IPS-NIHi11 (cell line): Measurements from ENCODE around the gene GGCT.
"Not testable (repeated sequence)": the region's sequence is repeated elsewhere in the genome, so short reads cannot be mapped to it uniquely, and the experiment has no call there.

Source experiments
- DNase-seq: peaks from one replicate; pipeline ENCODE4 v3.0.0; 2012; ENCODE audit warnings: mixed read lengths, low spot score

GGCT gene, protein sequence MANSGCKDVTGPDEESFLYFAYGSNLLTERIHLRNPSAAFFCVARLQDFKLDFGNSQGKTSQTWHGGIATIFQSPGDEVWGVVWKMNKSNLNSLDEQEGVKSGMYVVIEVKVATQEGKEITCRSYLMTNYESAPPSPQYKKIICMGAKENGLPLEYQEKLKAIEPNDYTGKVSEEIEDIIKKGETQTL

DNA sequence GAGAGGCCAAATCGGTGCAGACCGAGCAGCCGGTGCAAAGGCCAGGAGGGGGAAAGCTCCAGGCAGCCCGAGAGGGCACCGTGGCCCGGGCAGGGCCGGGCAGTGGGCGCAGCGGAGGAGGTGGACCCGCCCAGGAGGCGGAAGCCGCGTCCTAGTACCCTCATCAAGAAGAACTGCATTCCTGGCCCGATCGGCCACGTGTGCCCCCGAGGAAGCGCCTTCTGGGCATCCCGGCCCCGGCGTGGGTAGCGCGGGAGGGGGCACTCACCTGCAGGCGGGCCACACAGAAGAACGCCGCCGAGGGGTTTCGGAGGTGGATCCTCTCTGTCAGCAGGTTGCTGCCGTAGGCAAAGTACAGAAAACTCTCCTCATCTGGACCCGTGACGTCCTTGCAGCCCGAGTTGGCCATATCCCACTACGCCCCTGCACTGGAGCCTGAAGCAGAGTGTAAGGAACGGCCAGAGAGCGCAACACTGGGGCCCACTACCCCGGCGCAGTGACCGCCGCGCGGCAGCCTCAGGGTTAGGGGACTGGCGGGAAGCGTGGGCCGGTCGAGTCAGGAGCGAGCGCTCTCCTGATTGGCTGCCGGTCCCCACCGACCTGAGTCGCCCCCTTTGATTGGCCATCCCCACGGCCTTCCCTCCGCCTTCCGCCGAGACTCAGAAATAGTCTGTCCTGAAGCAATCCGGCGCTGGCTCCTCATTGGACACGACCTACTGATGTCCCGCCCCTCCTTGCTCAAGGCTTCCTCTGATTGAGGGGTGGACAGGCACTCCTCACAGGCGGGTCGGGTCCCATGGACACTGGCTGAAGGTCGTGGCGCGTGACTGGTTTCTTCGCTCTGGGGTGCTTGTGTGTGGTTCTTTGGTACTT, at the start of gene GGCT:
Gene GGCT (minus strand): TSS at position 529 of the 873 bp plus-strand sequence. CDS start 120 bp downstream, at position 409.
- peak; percentile 99 for DNase-seq

GRCh38 chr7:30553546-30553945, 48.9 kb upstream of the GGCT start:
- DNase-seq, result no peak

DNA sequence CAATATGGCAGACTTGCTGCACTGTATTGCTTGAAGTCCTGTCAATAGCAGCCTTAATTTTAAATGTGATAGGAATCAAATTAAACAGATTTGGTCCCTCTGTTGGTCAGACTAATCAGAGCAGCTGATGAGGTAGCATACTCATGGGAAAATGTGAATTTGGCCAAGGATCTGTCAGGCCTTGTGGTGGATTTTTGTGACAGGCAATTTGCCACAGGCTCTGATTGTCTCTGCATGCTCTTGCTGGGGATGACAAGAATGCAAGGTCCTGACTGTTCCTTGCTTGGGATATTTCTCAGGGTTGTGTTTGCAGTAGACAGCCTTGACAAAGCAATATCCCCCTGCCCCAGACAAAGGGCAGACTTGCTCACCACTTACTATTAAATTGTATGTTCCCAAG, 48.5 kb upstream of the GGCT start:
- no peak for DNase-seq

DNA sequence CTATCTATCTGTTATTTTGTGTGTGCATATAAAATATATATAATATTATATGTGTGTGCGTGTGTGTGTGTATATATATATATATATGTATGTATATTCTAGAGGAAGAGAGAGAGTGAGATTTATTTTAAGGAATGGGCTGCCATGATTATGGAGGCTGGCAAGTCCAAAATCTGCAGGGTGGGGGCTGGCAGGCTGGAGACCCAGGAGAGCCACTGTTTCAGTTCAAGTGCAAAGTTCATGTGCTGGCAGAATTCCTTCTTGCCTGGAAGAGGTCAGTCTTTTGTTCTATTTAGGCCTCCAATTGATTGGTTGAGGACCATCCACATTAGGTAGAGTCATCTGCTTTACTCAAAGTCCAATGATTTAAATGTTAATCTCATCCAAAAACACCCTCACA, 47.7 kb upstream of the GGCT start:
- no peak for DNase-seq

DNA sequence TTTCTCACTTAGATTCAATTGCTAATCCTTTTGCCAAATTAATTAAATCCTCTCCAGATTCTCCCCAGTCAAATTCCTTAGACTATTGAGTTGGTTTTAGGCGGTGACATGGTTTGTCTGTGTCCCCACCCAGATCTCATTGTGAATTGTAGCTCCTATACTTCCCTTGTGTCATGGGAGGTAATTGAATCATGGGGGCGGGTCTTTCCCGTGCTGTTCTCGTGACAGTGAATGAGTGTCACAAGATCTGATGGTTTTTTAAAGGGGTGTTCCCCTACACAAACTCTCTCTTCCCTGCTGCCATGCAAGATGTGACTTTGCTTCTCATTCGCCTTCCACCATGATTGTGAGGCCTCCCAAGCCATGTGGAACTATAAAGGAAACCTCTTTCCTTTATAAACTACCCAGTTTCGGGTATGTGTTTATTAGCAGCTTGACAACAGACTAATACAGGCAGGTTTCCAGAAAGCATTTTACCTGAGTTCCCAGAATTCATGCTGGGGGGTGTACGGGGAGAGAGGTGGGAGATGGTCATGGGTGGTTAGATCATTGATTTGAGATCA, 45.4 kb upstream of the GGCT start:
- DNase-seq, result no peak

GRCh38 chr7:30548845-30549244, 44.2 kb upstream of the GGCT start:
- peak; percentile 90 for DNase-seq

GRCh38 chr7:30546596-30546995, 42.0 kb upstream of the GGCT start:
- no peak for DNase-seq

GRCh38 chr7:30545791-30546555, 41.3 kb upstream of the GGCT start:
- no peak for DNase-seq

DNA sequence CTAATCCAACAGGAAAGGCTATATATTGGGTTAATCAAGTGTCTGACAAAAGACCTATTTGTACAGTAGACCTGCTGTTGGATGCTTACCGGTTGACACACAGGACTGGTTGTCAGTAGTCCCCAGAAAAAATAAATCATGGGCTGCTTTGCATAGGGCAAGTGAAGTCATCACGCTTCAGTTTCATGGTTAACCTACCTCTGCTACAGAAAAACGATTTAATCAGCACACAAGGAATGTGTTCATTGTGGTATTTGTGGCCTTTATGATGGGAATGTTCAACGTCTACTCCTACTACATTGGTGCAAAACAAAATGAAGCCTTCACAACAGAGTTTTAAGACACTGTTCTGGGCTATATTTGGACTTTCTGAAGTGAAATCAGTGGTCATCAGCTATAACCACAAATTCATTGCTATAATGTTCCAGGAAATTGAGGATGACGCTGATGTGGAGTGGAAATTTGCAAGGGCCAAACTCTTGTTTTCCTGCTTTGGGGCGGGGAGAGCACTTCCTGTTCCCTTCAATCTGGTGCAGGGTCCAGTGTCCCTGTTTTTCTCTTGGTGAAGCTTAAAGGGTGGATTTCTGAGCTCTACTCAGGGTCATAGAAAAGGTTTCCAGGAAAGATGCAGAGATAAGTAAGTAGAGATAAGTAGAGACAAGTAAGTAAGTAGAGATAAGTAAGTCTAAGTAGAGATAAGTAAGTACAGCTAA, 39.3 kb upstream of the GGCT start:
- DNase-seq, result no peak

- not testable (repeated sequence) for DNase-seq
Measured at GRCh38 chr7:30543115-30543514, 38.5 kb upstream of the GGCT start.

GRCh38 chr7:30533886-30534285, 29.3 kb upstream of the GGCT start:
- DNase-seq, result no peak

DNA sequence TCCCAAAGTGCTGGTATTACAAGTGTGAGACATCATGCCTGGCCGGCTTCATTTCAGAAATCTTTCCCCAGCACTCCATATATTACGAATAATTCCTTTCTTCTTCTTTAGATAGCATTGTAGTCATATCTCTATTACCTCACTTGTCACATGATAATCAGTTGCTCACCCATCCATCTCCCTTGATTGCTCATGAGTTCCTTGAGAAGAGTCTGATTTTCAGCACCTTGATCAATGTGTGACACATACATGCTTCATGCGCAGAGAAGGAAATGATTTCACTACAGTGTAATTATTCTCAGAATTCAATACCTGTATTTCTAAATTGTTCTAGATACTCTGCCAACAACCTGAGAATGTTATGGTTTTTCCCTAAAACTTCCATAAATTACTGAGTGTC, 26.7 kb upstream of the GGCT start:
- no peak for DNase-seq

- DNase-seq, result no peak
Measured at GRCh38 chr7:30530373-30530772, 25.7 kb upstream of the GGCT start.

- no peak for DNase-seq
Measured at GRCh38 chr7:30528779-30529178, 24.1 kb upstream of the GGCT start.

GRCh38 chr7:30527297-30527696, 22.7 kb upstream of the GGCT start:
- DNase-seq, result not testable (repeated sequence)

GRCh38 chr7:30526163-30526562, 21.5 kb upstream of the GGCT start:
- DNase-seq, result peak; percentile 17

DNA sequence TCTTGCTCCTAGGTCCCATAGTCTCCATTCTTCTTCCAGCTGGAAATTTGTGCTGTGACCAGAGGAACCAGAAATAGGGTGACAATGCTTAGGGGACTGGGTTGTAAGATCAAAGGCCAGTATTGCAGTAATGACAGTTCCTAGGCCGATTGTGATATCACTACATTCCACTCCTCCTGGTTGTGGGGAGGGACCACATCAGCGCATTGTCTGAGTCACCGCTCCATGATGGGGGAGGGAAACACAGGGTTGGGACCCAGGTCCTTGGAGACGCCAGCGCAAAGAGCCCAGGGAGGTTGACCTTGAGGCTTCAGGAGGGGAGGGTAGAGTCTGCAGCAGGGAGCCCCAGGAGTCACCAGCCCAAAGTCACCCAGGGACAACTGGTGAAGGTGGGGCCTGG, 20.8 kb upstream of the GGCT start:
- DNase-seq, result no peak

DNA sequence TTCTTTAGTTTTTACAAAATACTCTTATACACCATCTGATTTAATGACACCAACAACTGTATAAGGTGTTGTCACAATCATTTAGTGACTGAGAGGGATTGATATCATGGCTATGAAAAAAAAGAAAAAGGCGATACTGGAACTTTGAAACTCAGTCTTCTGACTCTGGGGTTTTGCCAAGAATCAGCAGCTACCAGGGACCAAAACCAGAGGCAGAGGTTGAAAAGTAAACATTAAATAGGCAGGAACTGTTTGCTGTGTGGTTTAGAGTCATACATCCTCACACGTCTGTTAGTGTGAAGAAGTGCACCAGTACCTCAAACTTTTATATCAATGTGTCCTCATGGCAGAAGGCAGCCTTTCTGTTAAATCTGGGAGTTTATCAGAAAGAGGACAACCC, 19.9 kb upstream of the GGCT start:
- DNase-seq, result no peak

GRCh38 chr7:30523466-30523865, 18.8 kb upstream of the GGCT start:
- no peak for DNase-seq

- DNase-seq, result no peak
Measured at GRCh38 chr7:30522159-30522558, 17.5 kb upstream of the GGCT start.

DNA sequence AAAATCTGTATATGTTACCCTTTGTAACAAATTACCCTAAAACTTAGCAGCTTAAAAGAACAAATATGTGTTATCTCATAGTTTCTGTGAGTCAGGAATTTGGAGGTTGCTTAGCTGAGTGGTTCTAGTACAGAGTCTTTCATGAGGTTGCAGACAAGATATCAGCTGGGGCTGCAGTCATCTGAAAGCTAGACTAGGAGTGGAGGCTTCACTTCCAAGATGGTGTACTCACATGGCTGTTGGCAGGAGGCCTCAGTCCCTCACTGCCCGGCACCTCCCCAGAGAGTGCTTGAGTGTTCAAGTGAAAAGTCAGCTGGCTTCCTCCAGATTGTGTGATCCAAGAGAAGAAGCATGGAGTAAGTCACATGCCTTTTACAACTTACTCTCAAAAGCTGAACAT, 16.9 kb upstream of the GGCT start:
- no peak for DNase-seq

GRCh38 chr7:30519122-30519521, 14.5 kb upstream of the GGCT start:
- DNase-seq, result no peak
